Omental fat pad (tissue), 4 donors: ENCODE results near the gene MAP1LC3C. TPM values are rescaled to one million over a fixed set of nuclear protein-coding genes. Genes with fewer than 3 reads are reported as not detected.

Experiments used
- ATAC-seq: fragments of 150-250 bp; one replicate; pipeline ENCODE4 v1.9.1; 2016; ENCODE audit warnings: mild to moderate bottlenecking, moderate library complexity; ENCODE audit not compliant: low FRiP score
- DNase-seq: peaks from one replicate; pipeline ENCODE4 v3.0.0-alpha.2; 2019; ENCODE audit warnings: low spot score
- CTCF ChIP-seq, 3 donors: fragments of 450-650 bp; IDR thresholded peaks; one replicate each; pipeline ENCODE4 v1.5.1; 2016 to 2017; ENCODE audit warnings: antibody characterized with exemption in 3 of 3, mild to moderate bottlenecking in 3 of 3, moderate library complexity in 2 of 3
- total RNA-seq, 4 donors: library from RNA; depleted of rRNA; stranded (reverse); fragments of >200 nt; gene quantifications; one replicate each; pipeline ENCODE4 v1.1.0, GENCODE V29; 2016

Gene MAP1LC3C
- total RNA-seq, 4 donors from 2014 or later: 10.9 to 41.6 (median 20.2) TPM

GRCh38 chr1:242019018-242019417 lies 20.1 kb upstream of the MAP1LC3C start:
- TF ChIP-seq CTCF (IDR thresholded peaks at IDR 0.05): no peak
- ATAC-seq: no peak

GRCh38 chr1:242017580-242018233 lies 18.8 kb upstream of the MAP1LC3C start:
- ATAC-seq (no peak), DNase-seq (no peak)
- no peak for TF ChIP-seq CTCF (IDR thresholded peaks at IDR 0.05)

More at GRCh38 chr1:242019018-242019417, 20.1 kb upstream of the MAP1LC3C start:
- no peak for DNase-seq

- DNase-seq: no peak
- no peak for TF ChIP-seq CTCF (IDR thresholded peaks at IDR 0.05)
- ATAC-seq: no peak
Measured at GRCh38 chr1:242016479-242016878, 17.6 kb upstream of the MAP1LC3C start.

GRCh38 chr1:242011894-242012660 lies 13.2 kb upstream of the MAP1LC3C start:
- DNase-seq: no peak
- no peak for ATAC-seq
- no peak for TF ChIP-seq CTCF (IDR thresholded peaks at IDR 0.05)

- ATAC-seq (peak; percentile 75), DNase-seq (no peak)
- no peak for TF ChIP-seq CTCF (IDR thresholded peaks at IDR 0.05)
Measured at GRCh38 chr1:242008826-242009495, 10.1 kb upstream of the MAP1LC3C start.

GRCh38 chr1:242006976-242007375 lies 8.1 kb upstream of the MAP1LC3C start:
- ATAC-seq: no peak
- no peak for DNase-seq
- no peak for TF ChIP-seq CTCF (IDR thresholded peaks at IDR 0.05)
